ENCODE results near the gene WDPCP.
"Not testable (repeated sequence)": the region's sequence is repeated elsewhere in the genome, so short reads cannot be mapped to it uniquely, and the experiment has no call there.

Gene WDPCP

DNA sequence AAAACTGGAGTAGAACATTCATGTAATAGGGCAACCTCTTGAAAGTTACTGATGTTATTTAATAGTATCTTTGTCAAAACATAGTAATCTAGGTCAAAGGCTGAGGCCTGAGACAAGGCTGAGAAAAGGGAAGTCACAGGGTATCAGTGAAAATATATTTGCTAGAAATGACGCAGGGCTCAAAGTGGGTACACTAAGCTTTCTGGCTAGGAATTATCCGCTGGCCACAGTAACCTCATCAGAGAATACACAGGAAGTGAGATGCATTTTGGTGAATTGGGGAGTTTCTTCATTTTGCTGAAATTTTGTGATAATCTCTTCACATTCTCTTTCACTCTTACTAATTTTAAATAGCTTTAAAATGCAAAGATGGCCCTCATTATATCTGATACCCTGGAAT is 330.8 kb downstream of the WDPCP start:
- DNase-seq (ENCODE audit: low read depth in 2 of 2) = no peak

DNA sequence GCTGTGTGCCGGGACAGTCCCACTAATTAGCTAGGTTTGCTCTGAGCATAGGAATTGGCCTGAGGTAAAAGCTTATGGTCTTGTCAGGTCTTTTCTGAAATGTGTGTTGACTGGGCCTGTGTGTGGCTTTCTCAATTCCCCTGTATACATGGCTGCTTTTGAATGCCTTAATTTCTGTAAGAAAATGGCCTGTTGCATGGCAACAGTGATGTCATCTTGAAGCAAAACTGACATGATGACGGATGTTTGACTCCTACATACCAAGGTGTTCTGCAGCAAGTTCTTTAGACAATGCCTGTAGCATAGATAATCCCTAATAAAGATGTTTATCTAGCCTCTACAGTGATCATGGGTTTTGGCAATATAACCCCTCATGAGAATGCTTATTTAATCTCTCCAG is 339.1 kb downstream of the WDPCP start:
- DNase-seq (ENCODE audit: low read depth in 2 of 2) = no peak

DNA sequence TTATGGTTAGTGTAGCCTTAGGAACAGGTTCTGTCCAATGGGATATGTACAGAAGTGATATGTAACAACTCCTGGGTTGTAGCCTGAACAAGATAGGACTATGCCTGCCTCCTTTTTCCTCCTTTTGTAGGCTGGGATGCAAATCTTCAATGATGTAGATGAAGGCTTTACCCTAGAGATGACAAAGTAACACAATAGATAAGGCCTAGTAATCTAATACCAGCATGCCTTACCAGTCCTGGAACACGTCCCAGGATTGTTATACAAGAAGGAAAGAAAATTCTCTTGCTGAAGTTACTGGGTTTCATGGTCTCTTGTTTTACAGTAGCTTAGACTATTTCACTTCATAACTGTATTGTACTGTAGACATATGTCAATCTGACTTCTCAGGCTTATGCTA is 345.5 kb downstream of the WDPCP start:
- no peak for DNase-seq (ENCODE audit: low read depth in 2 of 2)

DNA sequence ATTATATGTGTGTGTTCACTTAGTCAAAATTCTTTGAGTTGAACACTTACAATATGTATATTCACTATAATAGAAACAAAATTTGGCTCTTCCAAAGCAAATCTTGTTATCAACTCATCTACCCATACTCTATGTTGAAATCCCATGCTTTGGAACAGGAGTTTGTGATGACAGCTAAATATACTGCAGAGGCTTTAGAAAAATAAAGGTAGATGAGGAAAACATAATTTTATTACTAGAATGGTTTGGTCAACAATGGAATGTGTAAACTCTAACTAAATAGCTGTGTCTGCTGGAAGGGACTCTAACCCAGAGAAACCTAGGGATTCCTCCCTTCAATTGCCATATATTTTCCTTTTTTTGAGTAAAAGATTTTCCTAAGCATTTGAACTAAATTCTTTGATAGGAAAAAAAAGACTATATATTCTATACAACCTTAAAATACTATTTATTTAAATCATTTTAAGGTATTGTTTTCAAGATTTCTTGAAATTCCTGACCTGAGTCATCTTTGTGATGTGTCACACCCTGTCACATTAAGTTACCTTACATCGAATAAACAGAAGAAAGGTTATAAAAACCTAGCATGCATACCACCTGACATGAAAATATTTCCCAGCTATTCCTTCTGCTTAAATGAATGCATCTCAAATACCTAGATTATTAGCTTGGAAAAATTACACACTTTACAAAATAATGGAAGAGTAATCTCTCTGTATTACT is 362.2 kb downstream of the WDPCP start:
- no peak for DNase-seq (ENCODE audit: low read depth in 2 of 2)

DNA sequence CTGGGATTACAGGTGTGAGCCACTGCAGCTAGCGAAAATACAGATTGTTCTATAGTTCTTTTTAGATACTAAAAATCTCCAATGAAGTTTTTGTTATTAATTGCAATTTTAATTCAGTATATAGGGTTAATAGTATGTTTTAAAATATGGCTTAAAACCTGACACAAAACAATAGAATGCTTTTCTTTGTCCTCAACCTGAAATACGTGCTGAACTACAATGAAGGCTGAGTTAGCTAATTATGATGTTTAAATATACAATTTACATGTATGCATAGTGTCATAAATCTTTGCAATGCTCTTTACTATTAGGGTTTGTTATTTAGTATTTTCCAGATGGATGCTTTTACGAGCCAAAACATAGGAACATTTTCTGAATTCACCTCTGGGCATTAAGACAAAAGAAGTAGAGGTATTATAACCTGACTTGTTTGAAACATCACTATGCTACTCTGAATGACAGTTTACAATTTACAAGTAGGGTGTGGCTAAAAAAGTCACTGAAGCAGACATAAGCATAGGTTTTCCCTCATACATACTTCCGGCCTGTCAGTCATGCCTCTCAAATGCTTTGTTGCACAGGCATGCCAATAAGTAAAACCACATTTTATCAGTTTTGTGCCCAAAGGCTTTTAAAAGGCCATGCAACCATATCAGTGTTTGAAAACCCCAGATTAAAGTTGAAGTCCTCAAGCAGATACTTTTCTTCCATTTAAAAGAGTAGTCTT is 369.3 kb downstream of the WDPCP start:
- DNase-seq (ENCODE audit: low read depth in 2 of 2) = no peak

DNA sequence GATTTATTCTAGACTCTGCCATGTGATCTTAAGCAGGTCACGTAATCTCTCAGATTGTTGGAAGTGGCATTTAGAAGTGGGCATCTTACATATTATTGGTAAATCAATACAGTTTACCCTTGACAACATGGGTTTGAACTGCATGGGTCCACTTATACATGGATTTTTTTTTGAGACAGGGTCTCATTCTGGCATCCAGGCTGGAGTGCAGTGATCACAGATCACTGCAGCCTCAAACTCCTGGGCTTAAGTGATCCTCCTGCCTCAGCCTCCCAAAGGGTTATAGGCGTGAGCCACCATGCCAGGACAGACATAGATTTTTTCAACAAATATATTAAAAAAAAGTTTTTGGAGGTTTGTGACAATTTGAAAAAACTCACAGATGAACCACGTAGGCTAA is 393.0 kb downstream of the WDPCP start:
- DNase-seq (ENCODE audit: low read depth in 2 of 2) = no peak

DNA sequence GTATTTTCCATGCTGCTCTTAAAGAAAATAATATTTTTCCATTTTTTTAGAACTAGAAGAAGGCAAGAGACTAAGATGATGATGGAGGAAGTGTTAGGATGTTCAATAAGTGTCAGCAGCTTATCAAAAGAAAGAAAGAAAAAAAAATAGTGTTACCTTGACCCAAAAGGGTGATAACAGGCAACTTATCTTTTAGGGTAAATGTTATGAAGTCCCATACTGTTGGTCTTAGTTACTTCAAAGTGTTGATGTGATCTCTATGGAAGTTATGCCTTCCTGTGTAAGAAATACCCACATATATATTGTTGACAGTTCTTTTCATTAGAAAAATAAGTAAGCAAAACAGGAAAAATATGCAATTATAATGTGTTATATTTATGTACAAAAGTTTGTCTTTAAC is 394.1 kb downstream of the WDPCP start:
- no peak for DNase-seq (ENCODE audit: low read depth in 2 of 2)

DNA sequence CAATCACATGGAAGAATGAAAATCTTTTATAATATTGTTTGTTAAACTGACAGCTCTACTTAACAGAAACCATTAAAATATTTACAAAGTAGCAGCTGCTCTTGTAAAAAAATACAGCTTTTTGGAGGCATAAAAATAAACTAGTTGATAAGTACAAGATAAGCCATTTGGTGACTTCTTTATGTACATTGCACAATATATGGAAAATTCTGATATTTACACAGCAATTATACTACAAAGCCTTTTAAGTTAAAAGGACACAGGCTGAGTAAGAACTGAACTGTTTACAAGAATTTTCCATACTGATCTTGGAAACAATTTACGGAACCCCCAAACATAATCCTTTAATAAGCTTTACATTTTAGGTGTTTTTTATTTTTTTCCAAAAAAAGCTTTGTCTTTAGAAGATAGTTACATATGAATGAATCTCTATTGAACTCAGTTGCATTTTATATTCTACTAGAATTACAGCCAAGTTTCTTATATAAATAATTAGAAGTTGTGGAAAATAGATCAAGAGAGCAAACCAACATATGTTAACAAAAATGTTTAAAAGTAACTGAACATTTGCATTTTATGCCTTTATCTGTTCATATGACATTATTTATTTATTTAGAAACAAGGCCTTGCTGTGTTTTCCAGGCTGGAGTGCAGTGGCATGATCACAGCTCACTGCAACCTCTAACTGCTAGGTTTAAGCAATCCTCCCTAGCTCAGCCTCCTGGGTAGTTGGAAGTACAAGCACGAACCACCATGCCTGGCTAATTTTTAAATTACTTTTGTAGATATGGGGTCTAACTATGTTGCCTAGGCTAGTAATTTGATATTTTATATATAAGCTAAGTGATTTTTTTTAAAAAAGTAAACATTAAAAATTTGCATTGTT is 395.1 kb downstream of the WDPCP start:
- DNase-seq (ENCODE audit: low read depth in 2 of 2) = no peak

DNA sequence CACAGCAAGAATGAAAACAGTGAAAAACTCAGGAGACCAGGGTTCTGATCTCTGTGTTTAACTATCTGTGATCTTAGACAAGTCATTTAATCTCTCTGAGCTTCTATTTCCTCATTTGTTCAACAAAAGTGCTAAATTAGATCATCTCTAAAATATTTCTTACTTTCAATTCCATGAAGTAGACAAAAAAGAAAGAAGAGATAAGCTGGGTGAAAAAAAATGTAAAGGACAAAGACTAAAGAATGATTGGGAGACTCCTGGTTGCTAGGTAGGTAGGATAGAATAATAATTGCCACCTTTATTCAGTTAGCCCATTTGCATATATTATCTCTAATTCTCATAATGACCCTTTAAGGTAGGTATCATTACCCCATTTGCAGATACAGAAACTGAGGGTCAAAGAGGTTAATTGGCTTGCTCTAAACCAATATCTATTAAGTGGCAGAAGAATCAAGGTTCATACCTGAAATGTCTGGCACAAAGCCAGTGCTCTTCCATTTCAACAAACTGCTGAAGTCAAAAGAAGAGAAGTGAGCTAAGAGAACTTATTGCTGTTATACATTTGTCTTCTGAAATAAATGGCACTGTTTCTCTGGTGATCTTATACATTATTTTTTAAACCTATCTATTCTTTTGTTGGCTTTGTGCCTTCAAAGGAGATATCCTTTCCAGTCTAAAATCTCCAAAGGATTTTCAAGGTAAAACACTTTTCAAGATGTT is 395.9 kb downstream of the WDPCP start:
- no peak for DNase-seq (ENCODE audit: low read depth in 2 of 2)

DNA sequence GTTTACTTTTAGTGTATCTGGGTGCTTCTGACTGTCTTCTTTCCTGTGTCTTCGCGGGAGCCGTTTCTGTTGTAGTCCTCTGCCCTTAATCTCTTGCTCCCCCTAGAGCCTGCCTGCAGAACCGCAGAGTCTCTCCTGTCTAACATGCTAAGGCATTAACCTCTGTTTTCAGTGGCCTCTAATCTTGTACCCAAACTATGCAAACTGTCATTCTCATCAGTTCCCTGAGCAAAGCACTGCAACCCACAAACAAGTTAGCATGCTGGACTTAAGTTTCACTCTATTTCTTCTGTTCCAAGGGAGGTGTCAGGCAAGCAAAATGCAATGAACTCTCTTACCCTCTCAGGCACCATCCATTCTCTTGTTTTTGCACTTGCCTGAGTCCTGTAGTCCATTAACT is 399.3 kb downstream of the WDPCP start:
- no peak for DNase-seq (ENCODE audit: low read depth in 2 of 2)

DNA sequence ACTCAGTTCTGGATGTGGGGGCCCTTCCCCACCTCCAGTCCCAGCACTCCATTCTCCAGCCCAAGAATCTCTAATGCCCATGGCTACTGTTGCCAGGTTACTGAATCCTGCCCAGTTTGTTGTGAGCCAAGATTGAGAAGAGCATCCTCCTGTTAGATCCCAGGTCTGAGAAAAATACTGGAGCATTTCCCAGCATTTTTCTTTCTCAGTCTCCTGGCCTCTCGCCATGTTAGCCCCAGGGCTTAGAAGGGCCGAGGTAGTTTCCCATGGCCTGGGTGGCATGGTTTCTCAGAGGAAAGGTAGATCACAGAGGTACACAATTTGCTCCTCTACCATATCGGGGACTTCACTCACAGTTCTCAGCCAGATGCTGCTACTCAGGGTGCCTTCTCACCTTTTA is 401.9 kb downstream of the WDPCP start:
- DNase-seq (ENCODE audit: low read depth in 2 of 2) = no peak

DNA sequence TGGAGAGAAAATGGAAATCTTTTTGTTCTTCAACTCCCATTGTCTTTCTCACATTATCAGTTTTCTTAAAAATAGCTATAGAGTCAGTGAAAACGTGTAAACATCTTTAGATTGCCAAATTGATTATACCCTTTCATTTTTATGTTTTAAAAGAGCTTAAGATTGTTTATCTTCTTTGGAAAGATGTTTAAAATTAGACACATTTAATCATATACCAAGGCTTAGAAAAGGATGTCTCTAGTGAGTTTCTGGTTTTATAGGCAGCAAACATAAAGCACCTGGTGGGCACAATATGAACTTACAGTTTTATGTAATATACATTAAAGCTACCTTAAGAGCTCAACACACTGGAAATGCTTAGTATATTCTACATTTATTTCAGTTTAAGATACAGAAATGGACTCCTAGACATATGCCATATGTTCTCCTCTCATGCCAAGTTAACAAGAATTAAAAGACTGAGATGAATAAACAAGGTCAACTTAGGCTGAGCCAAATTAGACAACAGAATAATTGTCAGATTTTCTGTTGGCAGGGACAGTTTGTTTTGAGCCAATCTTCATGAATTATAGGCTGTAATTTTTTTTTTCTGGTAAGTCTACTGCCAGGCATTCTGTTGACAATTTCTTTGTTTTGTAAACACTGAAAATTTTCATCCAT is 425.0 kb downstream of the WDPCP start:
- DNase-seq (ENCODE audit: low read depth in 2 of 2) = no peak

DNA sequence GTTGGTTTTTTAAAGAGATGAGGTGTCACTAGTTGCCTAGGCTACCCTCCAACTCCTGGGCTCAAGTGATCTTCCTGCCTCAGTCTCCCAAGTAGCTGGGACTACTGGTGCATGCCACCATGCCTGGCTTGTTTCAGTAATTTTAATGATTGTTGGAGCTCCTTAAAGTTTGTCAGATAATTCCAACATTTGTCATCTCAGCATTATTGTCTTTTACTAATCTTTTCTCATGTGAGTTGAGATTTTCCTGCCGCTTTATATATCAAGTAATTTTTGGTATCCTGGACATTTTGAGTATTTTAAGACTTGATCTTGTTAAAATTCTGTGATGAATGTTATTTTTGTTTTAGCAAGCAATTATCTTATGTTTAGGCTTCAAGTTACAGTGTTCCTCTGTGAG is 429.0 kb downstream of the WDPCP start:
- DNase-seq (ENCODE audit: low read depth in 2 of 2) = no peak

DNA sequence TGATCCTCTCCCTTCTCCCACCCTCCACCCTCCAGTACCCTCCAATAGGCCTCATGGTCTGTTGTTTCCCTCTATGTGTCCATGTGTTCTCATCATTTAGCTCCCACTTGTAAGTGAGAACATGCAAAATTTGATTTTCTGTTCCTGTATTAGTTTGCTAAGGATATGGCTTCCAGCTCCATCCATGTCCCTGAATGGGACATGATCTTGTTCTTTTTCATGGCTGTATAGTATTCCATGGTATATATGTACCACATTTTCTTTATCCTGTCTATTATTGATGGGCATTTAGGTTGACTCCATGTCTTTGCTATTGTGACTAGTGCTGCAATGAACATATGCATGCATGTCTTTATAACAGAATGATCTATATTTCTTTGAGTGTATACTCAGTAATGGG is 451.6 kb downstream of the WDPCP start:
- not testable (repeated sequence) for DNase-seq (ENCODE audit: low read depth in 2 of 2)

DNA sequence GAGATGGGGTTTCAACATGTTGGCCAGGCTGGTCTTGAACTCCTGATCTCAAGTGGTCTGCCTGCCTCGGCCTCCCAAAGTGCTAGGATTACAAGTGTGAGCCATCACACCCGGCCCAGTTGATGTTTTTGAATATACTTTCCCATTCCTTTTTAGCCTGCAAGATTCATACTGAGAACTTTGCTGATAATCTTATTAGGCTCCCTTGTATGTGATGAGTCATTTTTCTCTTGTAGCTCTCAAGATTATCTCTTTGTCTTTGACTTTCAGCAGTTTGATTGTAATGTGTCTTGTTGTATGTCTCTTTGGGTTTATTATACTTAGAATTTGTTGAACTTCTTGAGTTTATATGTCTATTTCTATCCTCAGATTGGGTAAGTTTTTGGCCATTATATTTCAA is 456.3 kb downstream of the WDPCP start:
- DNase-seq (ENCODE audit: low read depth in 2 of 2) = no peak

DNA sequence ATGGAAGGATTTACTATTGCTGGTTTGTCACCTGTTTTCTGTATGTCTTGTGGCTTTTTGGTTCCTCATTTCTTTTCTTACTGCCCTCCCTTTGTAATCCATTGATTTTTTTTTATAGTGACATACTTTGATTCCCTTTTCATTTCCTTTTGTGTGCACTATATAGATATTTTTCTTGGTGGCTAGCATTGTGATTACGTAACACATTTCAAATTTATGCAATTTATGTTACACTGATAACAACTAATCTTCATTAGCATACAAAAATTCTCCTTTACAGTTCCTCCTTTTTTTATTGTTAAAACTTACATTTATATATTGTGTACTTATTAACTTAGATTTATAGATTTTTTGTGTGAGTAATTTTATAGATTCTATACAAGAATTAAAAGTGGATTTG is 457.1 kb downstream of the WDPCP start:
- no peak for DNase-seq (ENCODE audit: low read depth in 2 of 2)

DNA sequence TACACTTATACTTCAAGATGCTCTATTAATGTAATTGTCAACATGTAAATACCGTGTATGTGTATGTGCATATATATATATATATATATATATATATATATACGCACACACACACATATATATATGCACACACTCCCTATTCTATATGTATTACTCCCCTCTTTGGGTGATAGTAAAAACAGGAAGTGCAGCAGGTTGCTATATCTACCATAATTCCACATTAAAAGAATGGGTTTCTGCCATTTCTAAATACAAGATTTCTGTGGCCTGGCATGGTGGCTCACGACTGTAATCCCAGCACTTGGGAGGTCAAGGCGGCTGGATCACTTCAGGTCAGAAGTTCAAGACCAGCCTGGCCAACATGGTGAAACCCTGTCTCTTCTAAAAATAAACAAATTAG is 460.7 kb downstream of the WDPCP start:
- no peak for DNase-seq (ENCODE audit: low read depth in 2 of 2)

DNA sequence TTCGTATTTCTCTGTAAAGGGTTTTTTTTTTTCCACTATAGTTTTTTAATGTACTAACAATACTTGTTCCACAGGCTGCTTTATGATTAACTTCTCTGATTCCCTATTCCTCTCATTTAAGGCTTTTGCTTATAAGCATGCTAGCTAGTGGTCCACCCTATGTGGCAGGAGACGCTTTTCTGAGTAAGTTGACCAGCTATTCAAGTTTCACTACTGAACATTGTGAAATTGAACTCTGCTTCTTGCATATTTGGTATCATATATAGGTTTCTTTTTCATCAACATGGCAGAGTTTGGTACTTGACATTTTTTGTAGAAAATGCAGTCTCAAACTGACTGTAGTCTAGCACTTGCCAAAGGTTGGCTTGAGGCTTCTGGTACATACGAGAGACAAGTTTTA is 463.4 kb downstream of the WDPCP start:
- no peak for DNase-seq (ENCODE audit: low read depth in 2 of 2)

DNA sequence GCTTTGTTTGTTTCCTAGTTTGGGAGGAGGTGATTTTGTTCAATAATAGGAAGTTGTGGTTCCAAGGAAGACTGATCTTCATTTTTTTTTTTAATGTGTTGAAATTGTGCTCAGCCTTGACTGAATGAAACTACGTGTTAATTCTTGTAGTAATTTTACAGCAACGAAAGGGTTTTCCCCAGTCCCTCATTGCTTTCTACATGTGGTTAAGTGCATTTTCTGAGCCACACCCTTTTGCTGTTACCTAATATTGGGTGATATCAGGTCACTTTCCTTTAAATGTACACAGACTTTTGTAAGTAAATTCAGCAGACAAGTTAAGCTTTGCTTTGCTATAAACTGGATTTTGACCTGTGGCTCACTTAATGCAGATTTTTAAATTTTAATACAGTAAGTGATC is 464.1 kb downstream of the WDPCP start:
- DNase-seq (ENCODE audit: low read depth in 2 of 2) = no peak

DNA sequence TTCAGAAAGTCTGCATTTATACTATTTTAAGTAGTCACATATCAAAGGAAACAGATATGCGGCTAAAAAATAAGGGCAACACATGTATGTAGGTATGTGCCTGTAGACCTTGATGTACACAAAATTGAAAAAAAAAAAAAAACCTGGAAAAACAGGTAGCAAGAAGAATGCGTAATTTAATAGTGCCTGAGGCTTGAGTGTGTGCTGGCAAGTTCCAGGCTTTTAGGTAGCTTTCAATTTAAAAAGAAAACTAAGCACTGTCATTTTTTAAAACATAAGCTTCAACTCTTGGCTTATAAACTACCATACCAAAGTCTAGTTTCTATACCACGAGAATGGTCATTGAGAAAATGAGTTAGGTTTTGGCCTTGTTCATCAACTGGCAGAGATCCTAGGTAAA is 465.4 kb downstream of the WDPCP start:
- DNase-seq (ENCODE audit: low read depth in 2 of 2) = no peak

DNA sequence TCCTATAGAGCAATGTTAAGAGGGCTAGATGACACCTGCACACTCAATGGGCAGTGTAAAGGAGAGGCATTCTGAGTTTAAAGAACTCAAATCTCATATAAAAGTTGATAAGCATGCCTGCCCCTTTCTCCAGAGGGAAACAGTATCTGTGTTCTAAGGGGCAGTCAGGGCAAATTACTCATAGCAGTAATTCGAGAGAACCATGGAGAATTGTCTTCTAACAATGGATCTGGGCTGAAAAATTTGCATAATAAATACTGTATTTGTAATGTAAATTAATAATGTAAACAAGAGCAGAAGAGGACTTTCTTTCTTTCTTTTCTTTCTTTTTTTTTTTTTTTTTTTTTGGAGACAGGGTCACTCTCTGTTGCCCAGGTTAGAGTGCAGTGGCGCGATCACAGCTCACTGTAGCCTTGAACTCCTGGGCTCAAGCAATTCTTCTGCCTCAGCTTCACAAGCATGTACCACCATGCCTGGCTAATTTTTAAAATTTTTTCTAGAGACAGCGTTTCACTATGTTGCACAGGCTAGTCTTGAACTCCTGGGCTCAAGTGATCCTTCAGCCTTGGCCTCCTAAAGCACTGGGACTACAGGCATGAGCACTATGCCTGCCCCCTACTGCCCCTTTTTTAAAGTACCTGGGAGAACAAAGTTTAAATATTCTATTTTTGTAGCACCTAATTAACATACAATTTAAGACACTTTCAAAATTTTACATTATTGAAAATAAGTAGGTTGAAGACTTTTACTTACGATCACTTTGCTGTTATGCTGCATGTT is 467.0 kb downstream of the WDPCP start:
- DNase-seq (ENCODE audit: low read depth in 2 of 2) = no peak

Data from stimulated activated CD4-positive, alpha-beta T cell treated with anti-CD3 and anti-CD28 coated beads, Interleukin-1b, Interleukin-23, amount 100 ng/mL, for 1 hour (primary cell).